Upper lobe of left lung (tissue), 6 donors: ENCODE data around the gene SLC1A2. TPM values are rescaled to one million over a fixed set of nuclear protein-coding genes. Genes with fewer than 3 reads are reported as not detected.

Experiments
- ATAC-seq, 2 donors: fragments of 200-7000 bp; cut with Tn5 transposase; one replicate each; pipeline ENCODE4 v1.9.1; 2022; ENCODE audit warnings: mild to moderate bottlenecking in 2 of 2, moderate library complexity in 2 of 2; ENCODE audit not compliant: low FRiP score in 2 of 2
- DNase-seq, 2 donors: peaks; one replicate each; pipeline ENCODE4 v3.0.0-alpha.2; 2019 to 2020
- H3K27ac ChIP-seq, 4 donors: fragments of 200-600 bp; sonication (generic); one replicate each; pipeline ENCODE4 v1.5.1; 2016 to 2019
- H3K27me3 ChIP-seq, 4 donors: fragments of 200-600 bp; sonication (generic); one replicate each; pipeline ENCODE4 v1.5.1; 2017 to 2019
- H3K36me3 ChIP-seq, 4 donors: fragments of 200-600 bp; sonication (generic); one replicate each; pipeline ENCODE4 v1.5.1; 2016 to 2019
- H3K4me1 ChIP-seq, 4 donors: fragments of 200-600 bp; sonication (generic); one replicate each; pipeline ENCODE4 v1.5.1; 2018 to 2019
- H3K4me3 ChIP-seq, 4 donors: fragments of 200-600 bp; sonication (generic); one replicate each; pipeline ENCODE4 v1.5.1; 2017 to 2019; ENCODE audit warnings: mild to moderate bottlenecking in 2 of 4, moderate library complexity in 1 of 4
- H3K9me3 ChIP-seq, 4 donors: fragments of 200-600 bp; sonication (generic); one replicate each; pipeline ENCODE4 v1.5.1; 2018 to 2019
- CTCF ChIP-seq, 6 experiments: fragments of 450-650 bp in 4 of 6; fragments of 200-600 bp in 2 of 6; sonication (generic) in 2 of 6; IDR thresholded peaks; one replicate each; pipeline ENCODE4 v1.5.1; 2016 to 2019; ENCODE audit warnings: antibody characterized with exemption in 6 of 6
- EP300 ChIP-seq, 4 donors: sonication (generic); formaldehyde crosslinking; IDR thresholded peaks; one replicate each; pipeline ENCODE4 v1.5.1; 2017; ENCODE audit warnings: antibody characterized with exemption in 4 of 4, control low read depth in 2 of 4
- POLR2A ChIP-seq, 4 donors: fragments of 450-650 bp; IDR thresholded peaks; one replicate each; pipeline ENCODE4 v1.5.1; 2016 to 2017; ENCODE audit warnings: antibody characterized with exemption in 4 of 4, mild to moderate bottlenecking in 2 of 4
- POLR2AphosphoS5 ChIP-seq, 2 donors: sonication (generic); formaldehyde crosslinking; IDR thresholded peaks; one replicate each; pipeline ENCODE4 v1.5.1; 2017; ENCODE audit warnings: antibody characterized with exemption in 2 of 2
- WGBS, 2 donors: methylation state at CpG; one replicate each; pipeline ENCODE4 v1.1.5; 2017 to 2018; 5-methylcytosine and 5-hydroxymethylcytosine counted together
- total RNA-seq, 6 donors: library from RNA; depleted of rRNA in 4 of 6; stranded (reverse); fragments of >200 nt in 4 of 6; gene quantifications; one replicate each; pipeline versions ENCODE4 v1.1.0 to v1.2.1, GENCODE V29; 2016 to 2021
- donor health status: DM: no; HTN: no; CAD: no; lungs with moderate emphysema.
- donor health status: DM: no; HTN: yes; CAD: no; lungs with severe emphysema.

SLC1A2 gene
- total RNA-seq, 6 donors from 2014 or later: 1.5 to 3.1 (median 2.0) TPM

- 75 to 91% methylated on average over 5 of the region's 5 CpGs for WGBS, 2 donors
- H3K27ac ChIP-seq: no peak overlapping the region
- no peak overlapping the region for H3K4me3 ChIP-seq
- no peaks in the 10 kb centered on the region for H3K36me3 ChIP-seq
- ATAC-seq (no peak), DNase-seq (no peak)
- H3K9me3 ChIP-seq: no peaks in the 10 kb centered on the region
- H3K4me1 ChIP-seq: peaks cover 0 to 4% (median 1%) of the 10 kb centered on the region in 4 donors
- no peaks in the 10 kb centered on the region for H3K27me3 ChIP-seq
- TF ChIP-seq POLR2AphosphoS5 (IDR thresholded peaks at IDR 0.05): no peak
- no peak for TF ChIP-seq CTCF (IDR thresholded peaks at IDR 0.05)
- TF ChIP-seq EP300 (IDR thresholded peaks at IDR 0.05): no peak
- TF ChIP-seq POLR2A (IDR thresholded peaks at IDR 0.05): no peak
Measured at GRCh38 chr11:35355102-35355749, 64.1 kb downstream of the SLC1A2 start.

- Histone ChIP-seq H3K4me3 (no peak overlapping the region), H3K9me3 (no peaks in the 10 kb centered on the region), H3K27ac (no peak overlapping the region), H3K4me1 (peaks cover 0 to 4% (median 1%) of the 10 kb centered on the region in 4 donors), H3K36me3 (no peaks in the 10 kb centered on the region), H3K27me3 (no peaks in the 10 kb centered on the region)
- DNase-seq (no peak), ATAC-seq (no peak)
- WGBS, 2 donors: 86 to 90% methylated on average over 7 of the region's 7 CpGs
- no peak for TF ChIP-seq EP300 (IDR thresholded peaks at IDR 0.05)
- TF ChIP-seq POLR2AphosphoS5 (IDR thresholded peaks at IDR 0.05): no peak
- TF ChIP-seq POLR2A (IDR thresholded peaks at IDR 0.05): no peak
- TF ChIP-seq CTCF (IDR thresholded peaks at IDR 0.05): no peak
Measured at GRCh38 chr11:35354644-35355043, 64.7 kb downstream of the SLC1A2 start.

GRCh38 chr11:35352077-35352888, 67.1 kb downstream of the SLC1A2 start:
- no peaks in the 10 kb centered on the region for H3K4me1 ChIP-seq
- no peak overlapping the region for H3K4me3 ChIP-seq
- no peaks in the 10 kb centered on the region for H3K27me3 ChIP-seq
- DNase-seq: no peak
- TF ChIP-seq CTCF (IDR thresholded peaks at IDR 0.05): no peak
- no peak for TF ChIP-seq POLR2A (IDR thresholded peaks at IDR 0.05)
- TF ChIP-seq EP300 (IDR thresholded peaks at IDR 0.05): no peak
- TF ChIP-seq POLR2AphosphoS5 (IDR thresholded peaks at IDR 0.05): no peak
- H3K27ac ChIP-seq: no peak overlapping the region
- 50 to 73% methylated on average over 3 of the region's 3 CpGs for WGBS, 2 donors
- H3K9me3 ChIP-seq: no peaks in the 10 kb centered on the region
- no peaks in the 10 kb centered on the region for H3K36me3 ChIP-seq
- ATAC-seq: no peak

- H3K4me1 ChIP-seq: peaks cover 0 to 3% (median 2%) of the 10 kb centered on the region in 4 donors
- no peak for DNase-seq
- H3K27ac ChIP-seq: no peak overlapping the region
- H3K27me3 ChIP-seq: no peaks in the 10 kb centered on the region
- H3K36me3 ChIP-seq: no peaks in the 10 kb centered on the region
- H3K9me3 ChIP-seq: no peaks in the 10 kb centered on the region
- WGBS, 2 donors: 95 to 98% methylated on average over 4 of the region's 4 CpGs
- no peak for TF ChIP-seq POLR2AphosphoS5 (IDR thresholded peaks at IDR 0.05)
- TF ChIP-seq CTCF (IDR thresholded peaks at IDR 0.05): no peak
- TF ChIP-seq EP300 (IDR thresholded peaks at IDR 0.05): no peak
- no peak for TF ChIP-seq POLR2A (IDR thresholded peaks at IDR 0.05)
- no peak overlapping the region for H3K4me3 ChIP-seq
- no peak for ATAC-seq
Measured at GRCh38 chr11:35349897-35350296, 69.5 kb downstream of the SLC1A2 start.
